Measurements from ENCODE around the gene FARP1.

The FARP1 gene

GRCh38 chr13:98108341-98108740 is 34.6 kb upstream of the FARP1 start:
- no peak for DNase-seq (ENCODE audit: low read depth, low spot score)
- H3K27me3 ChIP-seq (ENCODE audit: control insufficient read depth, insufficient read depth, low read length) = no peaks in the 10 kb centered on the region
- H3K4me1 ChIP-seq (ENCODE audit: control insufficient read depth, insufficient read depth, low read length) = no peaks in the 10 kb centered on the region
- no peaks in the 10 kb centered on the region; the same call in 1 of the 2 replicates for H3K9me3 ChIP-seq (ENCODE audit: control insufficient read depth, insufficient read depth, low read length)
- no peaks in the 10 kb centered on the region for H3K36me3 ChIP-seq (ENCODE audit: control insufficient read depth, insufficient read depth, low read length)
- H3K27ac ChIP-seq (ENCODE audit: low read length) = no peak overlapping the region
- no CpG with 5 or more reads among the region's 3 CpGs for WGBS (ENCODE audit: insufficient coverage, insufficient read length)
- no peak overlapping the region for H3K4me3 ChIP-seq (ENCODE audit: low read length)

GRCh38 chr13:98109226-98109853 is 33.6 kb upstream of the FARP1 start:
- Histone ChIP-seq H3K36me3 (ENCODE audit: control insufficient read depth, insufficient read depth, low read length) (no peaks in the 10 kb centered on the region), H3K4me1 (ENCODE audit: control insufficient read depth, insufficient read depth, low read length) (no peaks in the 10 kb centered on the region), H3K27me3 (ENCODE audit: control insufficient read depth, insufficient read depth, low read length) (no peaks in the 10 kb centered on the region), H3K4me3 (ENCODE audit: low read length) (no peak overlapping the region), H3K27ac (ENCODE audit: low read length) (no peak overlapping the region), H3K9me3 (ENCODE audit: control insufficient read depth, insufficient read depth, low read length) (no peaks in the 10 kb centered on the region; the same call in 1 of the 2 replicates)
- no peak for DNase-seq (ENCODE audit: low read depth, low spot score)
- WGBS (ENCODE audit: insufficient coverage, insufficient read length) = no CpG with 5 or more reads among the region's 7 CpGs

- Histone ChIP-seq H3K4me3 (ENCODE audit: low read length) (no peak overlapping the region), H3K27me3 (ENCODE audit: control insufficient read depth, insufficient read depth, low read length) (no peaks in the 10 kb centered on the region), H3K4me1 (ENCODE audit: control insufficient read depth, insufficient read depth, low read length) (no peaks in the 10 kb centered on the region), H3K36me3 (ENCODE audit: control insufficient read depth, insufficient read depth, low read length) (no peaks in the 10 kb centered on the region), H3K9me3 (ENCODE audit: control insufficient read depth, insufficient read depth, low read length) (no peaks in the 10 kb centered on the region; the same call in 1 of the 2 replicates), H3K27ac (ENCODE audit: low read length) (no peak overlapping the region)
- no peak for DNase-seq (ENCODE audit: low read depth, low spot score)
- no CpG with 5 or more reads among the region's 5 CpGs for WGBS (ENCODE audit: insufficient coverage, insufficient read length)
These were observed 32.1 kb upstream of the FARP1 start for GRCh38 chr13:98110749-98111148.

GRCh38 chr13:98111168-98112098 is 31.5 kb upstream of the FARP1 start:
- H3K4me1 ChIP-seq (ENCODE audit: control insufficient read depth, insufficient read depth, low read length) = no peaks in the 10 kb centered on the region
- no peak overlapping the region for H3K4me3 ChIP-seq (ENCODE audit: low read length)
- no peaks in the 10 kb centered on the region for H3K27me3 ChIP-seq (ENCODE audit: control insufficient read depth, insufficient read depth, low read length)
- no peak overlapping the region for H3K27ac ChIP-seq (ENCODE audit: low read length)
- H3K9me3 ChIP-seq (ENCODE audit: control insufficient read depth, insufficient read depth, low read length) = no peaks in the 10 kb centered on the region
- DNase-seq (ENCODE audit: low read depth, low spot score) = no peak
- WGBS (ENCODE audit: insufficient coverage, insufficient read length) = no CpG with 5 or more reads among the region's 10 CpGs
- no peaks in the 10 kb centered on the region for H3K36me3 ChIP-seq (ENCODE audit: control insufficient read depth, insufficient read depth, low read length)

- H3K4me3 ChIP-seq (ENCODE audit: low read length) = no peak overlapping the region
- no peaks in the 10 kb centered on the region for H3K27me3 ChIP-seq (ENCODE audit: control insufficient read depth, insufficient read depth, low read length)
- DNase-seq (ENCODE audit: low read depth, low spot score) = no peak
- no peaks in the 10 kb centered on the region for H3K9me3 ChIP-seq (ENCODE audit: control insufficient read depth, insufficient read depth, low read length)
- H3K27ac ChIP-seq (ENCODE audit: low read length) = no peak overlapping the region
- no CpG with 5 or more reads among the region's 3 CpGs for WGBS (ENCODE audit: insufficient coverage, insufficient read length)
- no peaks in the 10 kb centered on the region for H3K4me1 ChIP-seq (ENCODE audit: control insufficient read depth, insufficient read depth, low read length)
- no peaks in the 10 kb centered on the region for H3K36me3 ChIP-seq (ENCODE audit: control insufficient read depth, insufficient read depth, low read length)
These were observed 30.4 kb upstream of the FARP1 start for GRCh38 chr13:98112456-98112855.

- no peak for DNase-seq (ENCODE audit: low read depth, low spot score)
- H3K27me3 ChIP-seq (ENCODE audit: control insufficient read depth, insufficient read depth, low read length) = no peaks in the 10 kb centered on the region
- H3K9me3 ChIP-seq (ENCODE audit: control insufficient read depth, insufficient read depth, low read length) = no peaks in the 10 kb centered on the region
- no peak overlapping the region for H3K4me3 ChIP-seq (ENCODE audit: low read length)
- no peak overlapping the region for H3K27ac ChIP-seq (ENCODE audit: low read length)
- no peaks in the 10 kb centered on the region for H3K36me3 ChIP-seq (ENCODE audit: control insufficient read depth, insufficient read depth, low read length)
- H3K4me1 ChIP-seq (ENCODE audit: control insufficient read depth, insufficient read depth, low read length) = no peaks in the 10 kb centered on the region
These were observed 24.0 kb upstream of the FARP1 start for GRCh38 chr13:98118865-98119264.

- no peaks in the 10 kb centered on the region for H3K36me3 ChIP-seq (ENCODE audit: control insufficient read depth, insufficient read depth, low read length)
- H3K4me3 ChIP-seq (ENCODE audit: low read length) = no peak overlapping the region
- H3K4me1 ChIP-seq (ENCODE audit: control insufficient read depth, insufficient read depth, low read length) = no peaks in the 10 kb centered on the region
- no peaks in the 10 kb centered on the region for H3K9me3 ChIP-seq (ENCODE audit: control insufficient read depth, insufficient read depth, low read length)
- no peaks in the 10 kb centered on the region for H3K27me3 ChIP-seq (ENCODE audit: control insufficient read depth, insufficient read depth, low read length)
- DNase-seq (ENCODE audit: low read depth, low spot score) = no peak
- WGBS (ENCODE audit: insufficient coverage, insufficient read length) = no CpG with 5 or more reads among the region's 1 CpG
- no peak overlapping the region for H3K27ac ChIP-seq (ENCODE audit: low read length)
These were observed 19.7 kb upstream of the FARP1 start for GRCh38 chr13:98123176-98123575.

- no CpG with 5 or more reads among the region's 5 CpGs for WGBS (ENCODE audit: insufficient coverage, insufficient read length)
- Histone ChIP-seq H3K36me3 (ENCODE audit: control insufficient read depth, insufficient read depth, low read length) (no peaks in the 10 kb centered on the region), H3K27me3 (ENCODE audit: control insufficient read depth, insufficient read depth, low read length) (no peaks in the 10 kb centered on the region), H3K27ac (ENCODE audit: low read length) (no peak overlapping the region), H3K4me1 (ENCODE audit: control insufficient read depth, insufficient read depth, low read length) (no peaks in the 10 kb centered on the region), H3K4me3 (ENCODE audit: low read length) (no peak overlapping the region), H3K9me3 (ENCODE audit: control insufficient read depth, insufficient read depth, low read length) (no peaks in the 10 kb centered on the region)
- no peak for DNase-seq (ENCODE audit: low read depth, low spot score)
These were observed 13.7 kb upstream of the FARP1 start for GRCh38 chr13:98129059-98129746.

GRCh38 chr13:98133946-98134345 is 8.9 kb upstream of the FARP1 start:
- no peak overlapping the region for H3K4me3 ChIP-seq (ENCODE audit: low read length)
- DNase-seq (ENCODE audit: low read depth, low spot score) = no peak
- H3K4me1 ChIP-seq (ENCODE audit: control insufficient read depth, insufficient read depth, low read length) = no peaks in the 10 kb centered on the region
- H3K9me3 ChIP-seq (ENCODE audit: control insufficient read depth, insufficient read depth, low read length) = no peaks in the 10 kb centered on the region
- no peaks in the 10 kb centered on the region for H3K27me3 ChIP-seq (ENCODE audit: control insufficient read depth, insufficient read depth, low read length)
- H3K36me3 ChIP-seq (ENCODE audit: control insufficient read depth, insufficient read depth, low read length) = no peaks in the 10 kb centered on the region
- no CpG with 5 or more reads among the region's 3 CpGs for WGBS (ENCODE audit: insufficient coverage, insufficient read length)
- no peak overlapping the region for H3K27ac ChIP-seq (ENCODE audit: low read length)

GRCh38 chr13:98134901-98135300 is 8.0 kb upstream of the FARP1 start:
- WGBS (ENCODE audit: insufficient coverage, insufficient read length) = no CpG with 5 or more reads among the region's 1 CpG
- H3K36me3 ChIP-seq (ENCODE audit: control insufficient read depth, insufficient read depth, low read length) = no peaks in the 10 kb centered on the region

More at GRCh38 chr13:98134901-98135300, 8.0 kb upstream of the FARP1 start:
- DNase-seq (ENCODE audit: low read depth, low spot score) = no peak
- no peaks in the 10 kb centered on the region for H3K9me3 ChIP-seq (ENCODE audit: control insufficient read depth, insufficient read depth, low read length)
- H3K27ac ChIP-seq (ENCODE audit: low read length) = no peak overlapping the region
- no peaks in the 10 kb centered on the region for H3K27me3 ChIP-seq (ENCODE audit: control insufficient read depth, insufficient read depth, low read length)
- H3K4me3 ChIP-seq (ENCODE audit: low read length) = no peak overlapping the region
- H3K4me1 ChIP-seq (ENCODE audit: control insufficient read depth, insufficient read depth, low read length) = no peaks in the 10 kb centered on the region
